Neural cell (in vitro differentiated cells): ENCODE measurements around the gene SLC3A2. TPM values are rescaled to one million over a fixed set of nuclear protein-coding genes. Genes with fewer than 3 reads are reported as not detected.

Source experiments
- H2AFZ ChIP-seq: fragments of 200-600, 300-800 bp; sonication (generic), shearing (Covaris generic); 2 replicates; pipeline ENCODE4 v1.6.0; 2014; ENCODE audit warnings: low read depth, mild to moderate bottlenecking, antibody characterized with exemption, low read length, moderate library complexity
- H3F3A ChIP-seq: fragments of 200-600 bp; shearing (Covaris generic); 2 replicates; pipeline ENCODE4 v1.6.1; 2016; ENCODE audit warnings: mild to moderate bottlenecking, moderate library complexity, mixed read lengths, antibody characterized with exemption, low read length; ENCODE audit not compliant: insufficient read depth, poor library complexity, severe bottlenecking
- H3K27ac ChIP-seq: fragments of 200-600, 300-800 bp; sonication (generic), shearing (Covaris generic); 2 replicates; pipeline ENCODE4 v1.5.1; 2014; ENCODE audit warnings: mild to moderate bottlenecking, low read length, moderate library complexity
- H3K27me3 ChIP-seq: fragments of 300-800, 200-600 bp; sonication (generic), shearing (Covaris generic); 2 replicates; pipeline ENCODE4 v1.6.0; 2014; ENCODE audit warnings: mild to moderate bottlenecking, low read depth, low read length, moderate library complexity; ENCODE audit not compliant: insufficient read depth
- H3K36me3 ChIP-seq: fragments of 300-800, 200-600 bp; sonication (generic), shearing (Covaris generic); 2 replicates; pipeline ENCODE4 v1.5.1; 2014; ENCODE audit warnings: mild to moderate bottlenecking, antibody characterized with exemption, low read length, moderate library complexity; ENCODE audit not compliant: insufficient read depth
- H3K4me2 ChIP-seq: fragments of 300-800, 200-600 bp; sonication (generic), shearing (Covaris generic); 2 replicates; pipeline ENCODE4 v1.6.0; 2014; ENCODE audit warnings: mild to moderate bottlenecking, low read length
- H3K4me3 ChIP-seq: fragments of 300-800, 200-600 bp; sonication (generic), shearing (Covaris generic); 2 replicates; pipeline ENCODE4 v1.5.1; 2014; ENCODE audit warnings: mild to moderate bottlenecking, low read length, moderate library complexity
- H3K79me2 ChIP-seq: fragments of 200-600 bp; shearing (Covaris generic); replicated peaks from 2 replicates; pipeline ENCODE4 v1.6.0; 2014; ENCODE audit warnings: mild to moderate bottlenecking, low read length, moderate library complexity; ENCODE audit not compliant: insufficient read depth
- H3K9ac ChIP-seq: fragments of 300-800, 200-600 bp; sonication (generic), shearing (Covaris generic); 2 replicates; pipeline ENCODE4 v1.6.1; 2016; ENCODE audit warnings: mild to moderate bottlenecking, low read length, mixed read lengths
- H3K9me2 ChIP-seq: fragments of 200-600 bp; shearing (Covaris generic); 2 replicates; pipeline ENCODE4 v1.6.1; 2016; ENCODE audit warnings: mild to moderate bottlenecking, low read length, mixed read lengths; ENCODE audit not compliant: insufficient read depth
- H3K9me3 ChIP-seq: fragments of 200-600, 300-800 bp; sonication (generic), shearing (Covaris generic); 2 replicates; pipeline ENCODE4 v1.6.1; 2016; ENCODE audit warnings: mild to moderate bottlenecking, mixed run types, low read length, moderate library complexity, mixed read lengths
- H4K20me1 ChIP-seq: fragments of 200-600 bp; shearing (Covaris generic); 2 replicates; pipeline ENCODE4 v1.6.1; 2016; ENCODE audit warnings: mild to moderate bottlenecking, mixed run types; ENCODE audit not compliant: insufficient read depth
- EP300 ChIP-seq: fragments of 450-650 bp; conservative IDR thresholded peaks from 2 replicates; pipeline ENCODE4 v1.6.1; 2014; ENCODE audit warnings: antibody characterized with exemption, mild to moderate bottlenecking, moderate library complexity; ENCODE audit not compliant: poor library complexity, severe bottlenecking
- EZH2 ChIP-seq: fragments of 200-600, 300-800 bp; shearing (Covaris generic), sonication (generic); IDR thresholded peaks from 2 replicates; pipeline ENCODE4 v1.6.1; 2014; ENCODE audit warnings: antibody characterized with exemption, low read length, borderline replicate concordance, mild to moderate bottlenecking; ENCODE audit not compliant: insufficient read depth, poor library complexity, severe bottlenecking
- MXI1 ChIP-seq: fragments of 450-650 bp; conservative IDR thresholded peaks from 2 replicates; pipeline ENCODE4 v1.6.1; 2014; ENCODE audit warnings: antibody characterized with exemption, mild to moderate bottlenecking; ENCODE audit not compliant: poor library complexity, severe bottlenecking
- POLR2AphosphoS5 ChIP-seq: IDR thresholded peaks from 2 replicates; pipeline ENCODE4 v1.6.1; 2012
- RAD21 ChIP-seq: fragments of 450-650 bp; conservative IDR thresholded peaks from 2 replicates; pipeline ENCODE4 v1.6.1; 2014; ENCODE audit warnings: antibody characterized with exemption, mild to moderate bottlenecking, moderate library complexity
- SMC3 ChIP-seq: fragments of 450-650 bp; conservative IDR thresholded peaks from 2 replicates; pipeline ENCODE4 v1.6.1; 2014; ENCODE audit warnings: antibody characterized with exemption, mild to moderate bottlenecking, moderate library complexity; ENCODE audit not compliant: poor library complexity
- TAF1 ChIP-seq: IDR thresholded peaks from 2 replicates; pipeline ENCODE4 v1.6.1; 2012; ENCODE audit warnings: low read depth
- polyA plus RNA-seq: library from polyadenylated mRNA; depleted of rRNA; stranded (reverse); fragments of >200 nt; gene quantifications from 2 replicates; pipeline ENCODE4 v1.2.3, GENCODE V29; 2014
- TF ChIP-seq, protein P1 (sequence below): fragments of 450-650 bp; IDR thresholded peaks from 2 replicates; pipeline ENCODE4 v1.5.1; 2014; ENCODE audit warnings: antibody characterized with exemption, mild to moderate bottlenecking, moderate library complexity; ENCODE audit not compliant: poor library complexity, severe bottlenecking
- TF ChIP-seq, protein P2 (sequence below): IDR thresholded peaks from 2 replicates; pipeline ENCODE4 v1.6.1; 2012; ENCODE audit warnings: borderline replicate concordance

Gene SLC3A2
- polyA plus RNA-seq, 1 donor from 2014 or later = 176 TPM

DNA sequence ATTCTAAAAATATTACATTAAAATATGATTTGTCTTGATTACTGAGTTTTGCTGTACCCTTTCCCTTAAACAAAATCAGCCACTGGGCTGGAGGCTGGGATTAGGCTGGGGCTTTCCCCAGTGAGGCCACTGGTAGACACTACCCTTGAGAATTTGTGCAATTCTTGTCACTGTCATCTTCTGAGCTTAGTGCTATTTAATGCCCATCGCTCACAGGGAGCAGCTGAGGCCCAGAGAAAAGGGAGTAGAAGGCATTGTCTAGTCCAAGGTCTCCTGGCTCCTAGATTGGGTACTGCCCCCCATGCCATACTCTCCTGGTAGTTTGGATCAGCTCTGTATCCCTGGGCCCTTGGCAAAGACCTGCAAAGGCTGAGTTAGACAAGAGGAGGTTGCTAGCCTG, 33.7 kb downstream of the SLC3A2 start:
- Histone ChIP-seq H3F3A (no peaks in the 10 kb centered on the region), H3K4me2 (no peak overlapping the region), H3K27ac (no peak overlapping the region), H3K9me2 (no peaks in the 10 kb centered on the region), H3K9ac (no peak overlapping the region), H3K36me3 (no peaks in the 10 kb centered on the region), H3K27me3 (no peaks in the 10 kb centered on the region), H3K9me3 (no peaks in the 10 kb centered on the region), H4K20me1 (no peaks in the 10 kb centered on the region), H2AFZ (no peak overlapping the region), H3K4me3 (no peak overlapping the region), H3K79me2 (no peaks in the 10 kb centered on the region)
- no peak for TF ChIP-seq EP300
- TF ChIP-seq, protein P1, sequence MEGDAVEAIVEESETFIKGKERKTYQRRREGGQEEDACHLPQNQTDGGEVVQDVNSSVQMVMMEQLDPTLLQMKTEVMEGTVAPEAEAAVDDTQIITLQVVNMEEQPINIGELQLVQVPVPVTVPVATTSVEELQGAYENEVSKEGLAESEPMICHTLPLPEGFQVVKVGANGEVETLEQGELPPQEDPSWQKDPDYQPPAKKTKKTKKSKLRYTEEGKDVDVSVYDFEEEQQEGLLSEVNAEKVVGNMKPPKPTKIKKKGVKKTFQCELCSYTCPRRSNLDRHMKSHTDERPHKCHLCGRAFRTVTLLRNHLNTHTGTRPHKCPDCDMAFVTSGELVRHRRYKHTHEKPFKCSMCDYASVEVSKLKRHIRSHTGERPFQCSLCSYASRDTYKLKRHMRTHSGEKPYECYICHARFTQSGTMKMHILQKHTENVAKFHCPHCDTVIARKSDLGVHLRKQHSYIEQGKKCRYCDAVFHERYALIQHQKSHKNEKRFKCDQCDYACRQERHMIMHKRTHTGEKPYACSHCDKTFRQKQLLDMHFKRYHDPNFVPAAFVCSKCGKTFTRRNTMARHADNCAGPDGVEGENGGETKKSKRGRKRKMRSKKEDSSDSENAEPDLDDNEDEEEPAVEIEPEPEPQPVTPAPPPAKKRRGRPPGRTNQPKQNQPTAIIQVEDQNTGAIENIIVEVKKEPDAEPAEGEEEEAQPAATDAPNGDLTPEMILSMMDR = no peak
- no peak for TF ChIP-seq MXI1
- TF ChIP-seq POLR2AphosphoS5 = no peak
- no peak for TF ChIP-seq TAF1
- TF ChIP-seq EZH2 = no peak
- TF ChIP-seq RAD21 = no peak
- TF ChIP-seq, protein P2, sequence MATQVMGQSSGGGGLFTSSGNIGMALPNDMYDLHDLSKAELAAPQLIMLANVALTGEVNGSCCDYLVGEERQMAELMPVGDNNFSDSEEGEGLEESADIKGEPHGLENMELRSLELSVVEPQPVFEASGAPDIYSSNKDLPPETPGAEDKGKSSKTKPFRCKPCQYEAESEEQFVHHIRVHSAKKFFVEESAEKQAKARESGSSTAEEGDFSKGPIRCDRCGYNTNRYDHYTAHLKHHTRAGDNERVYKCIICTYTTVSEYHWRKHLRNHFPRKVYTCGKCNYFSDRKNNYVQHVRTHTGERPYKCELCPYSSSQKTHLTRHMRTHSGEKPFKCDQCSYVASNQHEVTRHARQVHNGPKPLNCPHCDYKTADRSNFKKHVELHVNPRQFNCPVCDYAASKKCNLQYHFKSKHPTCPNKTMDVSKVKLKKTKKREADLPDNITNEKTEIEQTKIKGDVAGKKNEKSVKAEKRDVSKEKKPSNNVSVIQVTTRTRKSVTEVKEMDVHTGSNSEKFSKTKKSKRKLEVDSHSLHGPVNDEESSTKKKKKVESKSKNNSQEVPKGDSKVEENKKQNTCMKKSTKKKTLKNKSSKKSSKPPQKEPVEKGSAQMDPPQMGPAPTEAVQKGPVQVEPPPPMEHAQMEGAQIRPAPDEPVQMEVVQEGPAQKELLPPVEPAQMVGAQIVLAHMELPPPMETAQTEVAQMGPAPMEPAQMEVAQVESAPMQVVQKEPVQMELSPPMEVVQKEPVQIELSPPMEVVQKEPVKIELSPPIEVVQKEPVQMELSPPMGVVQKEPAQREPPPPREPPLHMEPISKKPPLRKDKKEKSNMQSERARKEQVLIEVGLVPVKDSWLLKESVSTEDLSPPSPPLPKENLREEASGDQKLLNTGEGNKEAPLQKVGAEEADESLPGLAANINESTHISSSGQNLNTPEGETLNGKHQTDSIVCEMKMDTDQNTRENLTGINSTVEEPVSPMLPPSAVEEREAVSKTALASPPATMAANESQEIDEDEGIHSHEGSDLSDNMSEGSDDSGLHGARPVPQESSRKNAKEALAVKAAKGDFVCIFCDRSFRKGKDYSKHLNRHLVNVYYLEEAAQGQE = no peak
- TF ChIP-seq SMC3 = no peak

DNA sequence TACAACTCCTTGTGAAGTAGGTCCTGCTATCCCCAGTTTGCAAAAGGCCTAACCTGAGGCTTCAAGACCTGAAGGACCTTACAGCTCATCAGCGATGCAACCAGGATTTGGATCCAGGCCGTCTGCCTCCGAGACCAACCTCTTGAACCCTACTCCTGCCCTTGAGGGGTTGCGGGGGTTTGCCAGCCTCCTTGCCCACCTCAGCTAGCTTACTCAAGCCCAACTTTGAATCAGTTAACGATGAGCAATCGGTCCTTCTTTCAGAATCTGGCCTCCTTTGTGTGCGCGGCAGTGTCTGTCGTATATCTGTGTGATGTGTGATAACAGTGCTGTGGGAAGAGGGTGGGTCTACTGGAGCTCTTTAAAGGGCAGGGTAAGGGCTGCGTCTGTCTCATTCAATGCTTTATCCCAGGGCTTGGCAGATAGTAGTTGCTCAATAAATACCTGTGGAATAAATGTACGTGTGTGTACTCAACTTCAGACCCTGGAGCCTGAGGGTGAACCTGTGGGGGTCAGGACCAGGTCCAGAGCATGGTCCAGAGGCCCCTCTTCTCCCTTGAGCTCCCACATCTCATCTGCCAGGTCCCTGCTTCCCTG, 37.3 kb downstream of the SLC3A2 start:
- Histone ChIP-seq H3K9ac (no peak overlapping the region), H3K9me2 (no peaks in the 10 kb centered on the region), H3K4me3 (no peak overlapping the region), H3K27me3 (peaks cover 7% of the 10 kb centered on the region), H3K4me2 (no peak overlapping the region), H3K9me3 (no peaks in the 10 kb centered on the region), H2AFZ (no peak overlapping the region), H3K36me3 (no peaks in the 10 kb centered on the region), H3K27ac (no peak overlapping the region), H3F3A (no peaks in the 10 kb centered on the region), H4K20me1 (no peaks in the 10 kb centered on the region), H3K79me2 (no peaks in the 10 kb centered on the region)
- TF ChIP-seq SMC3 (no peak), EP300 (no peak), RAD21 (no peak), EZH2 (no peak), MXI1 (no peak), POLR2AphosphoS5 (no peak)
- TF ChIP-seq, protein P1 = no peak
- TF ChIP-seq, protein P2 = no peak
